ENCODE results near the gene ATP8B1. TPM values are rescaled to one million over a fixed set of nuclear protein-coding genes. Genes with fewer than 3 reads are reported as not detected.

The ATP8B1 gene
- total RNA-seq (2022; extraction: Qiagen RNA extraction): 5.3 to 8.5 TPM (median 7.6 TPM) in 5 replicates

DNA sequence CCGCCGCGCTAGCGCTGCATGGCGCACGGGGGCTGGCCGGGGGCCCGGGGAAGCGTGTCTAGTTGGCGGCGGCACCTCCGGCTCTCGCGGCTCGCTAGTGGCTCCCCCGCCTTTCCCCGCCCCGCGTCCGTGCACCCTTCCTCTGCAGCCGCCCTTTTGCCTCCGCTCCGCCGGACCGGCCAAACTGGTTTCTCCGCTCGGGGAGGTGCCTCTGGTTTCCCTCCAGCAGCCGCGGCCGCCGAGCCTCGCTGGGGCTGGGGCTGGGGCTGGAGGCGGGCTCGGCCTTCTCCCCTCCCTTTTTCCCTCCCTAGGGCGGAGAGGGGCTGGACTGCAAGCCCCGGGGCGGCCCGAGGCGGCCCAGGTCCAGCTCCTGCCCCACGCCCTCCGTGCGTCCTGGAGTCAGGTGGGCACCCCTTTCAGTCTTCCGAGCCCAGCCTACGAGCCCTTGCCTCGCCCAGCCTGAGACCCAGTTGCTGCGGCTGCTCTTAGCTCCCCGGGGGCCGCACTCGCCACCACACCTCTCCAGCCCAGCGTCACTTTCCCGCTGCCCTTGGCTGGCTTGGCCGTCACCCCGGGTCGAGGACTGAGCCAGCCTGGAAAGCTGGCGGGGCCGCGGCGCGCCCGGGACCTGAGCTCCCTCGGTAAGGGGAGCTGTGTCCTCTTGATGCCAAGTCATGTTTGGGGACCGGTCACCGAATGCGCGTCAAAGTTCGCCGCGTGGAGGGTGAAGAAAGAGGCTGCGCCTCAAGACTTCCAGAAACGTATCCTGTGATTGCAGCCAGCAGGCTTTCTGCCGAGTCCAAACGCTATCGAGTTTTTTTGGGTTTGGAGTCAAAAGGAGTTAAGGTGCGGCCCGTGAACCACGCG, at the start of gene ATP8B1:
TSS of gene ATP8B1 (minus strand) at position 213 of the 867 bp plus-strand sequence. CDS start 71,508 bp downstream, outside the sequence.

Other genes starting within 250 kb of the ATP8B1 start
- gene FECH, start 216.6 kb downstream of the ATP8B1 start, total RNA-seq (2022; extraction: Qiagen RNA extraction): 30.6 to 42.1 TPM (median 36.5 TPM) in 5 replicates
- gene NARS1, start 181.5 kb downstream of the ATP8B1 start, total RNA-seq (2022; extraction: Qiagen RNA extraction): 82.7 to 115 TPM (median 88.4 TPM) in 5 replicates
- gene NEDD4L, start 240.9 kb upstream of the ATP8B1 start, total RNA-seq (2022; extraction: Qiagen RNA extraction): 34.0 to 44.4 TPM (median 42.0 TPM) in 5 replicates

Data from A549 treated with dexamethasone at 1 μM for 4 hours (cell line).